Cerebellar nuclear complex (tissue), 1 donor: ENCODE measurements around the gene LHX4.

ENCODE experiments used
- DNase-seq, 2 experiments: peaks; one replicate each; lab custom pipeline; 2025; lab: John Stamatoyannopoulos, UW

The LHX4 gene

GRCh38 chr1:180257486-180257885 is 27.4 kb downstream of the LHX4 start:
- DNase-seq: no peak

- no peak for DNase-seq
These were observed 28.2 kb downstream of the LHX4 start for GRCh38 chr1:180258290-180258689.

GRCh38 chr1:180258935-180259334 is 28.9 kb downstream of the LHX4 start:
- DNase-seq: no peak

GRCh38 chr1:180259431-180260338 is 29.6 kb downstream of the LHX4 start:
- DNase-seq: no peak

- DNase-seq: no peak
These were observed 30.5 kb downstream of the LHX4 start for GRCh38 chr1:180260541-180260940.

- no peak for DNase-seq
These were observed 31.0 kb downstream of the LHX4 start for GRCh38 chr1:180261030-180261429.

- no peak for DNase-seq
These were observed 31.6 kb downstream of the LHX4 start for GRCh38 chr1:180261524-180262155.

GRCh38 chr1:180262628-180263488 is 32.8 kb downstream of the LHX4 start:
- DNase-seq: no peak

GRCh38 chr1:180264595-180264994 is 34.5 kb downstream of the LHX4 start:
- no peak for DNase-seq

GRCh38 chr1:180265201-180265600 is 35.1 kb downstream of the LHX4 start:
- DNase-seq: no peak

- DNase-seq: no peak
These were observed 35.8 kb downstream of the LHX4 start for GRCh38 chr1:180265871-180266270.

GRCh38 chr1:180266275-180267210 is 36.5 kb downstream of the LHX4 start:
- no peak for DNase-seq

- no peak for DNase-seq
These were observed 37.1 kb downstream of the LHX4 start for GRCh38 chr1:180267211-180267561.

- DNase-seq: no peak
These were observed 37.9 kb downstream of the LHX4 start for GRCh38 chr1:180267761-180268555.

- no peak for DNase-seq
These were observed 38.6 kb downstream of the LHX4 start for GRCh38 chr1:180268556-180269075.

- no peak for DNase-seq
These were observed 39.8 kb downstream of the LHX4 start for GRCh38 chr1:180269645-180270529.

- no peak for DNase-seq
These were observed 40.6 kb downstream of the LHX4 start for GRCh38 chr1:180270530-180271271.
